ENCODE results near the gene PIAS1. TPM values are rescaled to one million over a fixed set of nuclear protein-coding genes. Genes with fewer than 3 reads are reported as not detected.

PIAS1 gene
- total and polyA plus RNA-seq, 8 donors, result 10.6 to 29.0 (median 17.6) TPM

DNA sequence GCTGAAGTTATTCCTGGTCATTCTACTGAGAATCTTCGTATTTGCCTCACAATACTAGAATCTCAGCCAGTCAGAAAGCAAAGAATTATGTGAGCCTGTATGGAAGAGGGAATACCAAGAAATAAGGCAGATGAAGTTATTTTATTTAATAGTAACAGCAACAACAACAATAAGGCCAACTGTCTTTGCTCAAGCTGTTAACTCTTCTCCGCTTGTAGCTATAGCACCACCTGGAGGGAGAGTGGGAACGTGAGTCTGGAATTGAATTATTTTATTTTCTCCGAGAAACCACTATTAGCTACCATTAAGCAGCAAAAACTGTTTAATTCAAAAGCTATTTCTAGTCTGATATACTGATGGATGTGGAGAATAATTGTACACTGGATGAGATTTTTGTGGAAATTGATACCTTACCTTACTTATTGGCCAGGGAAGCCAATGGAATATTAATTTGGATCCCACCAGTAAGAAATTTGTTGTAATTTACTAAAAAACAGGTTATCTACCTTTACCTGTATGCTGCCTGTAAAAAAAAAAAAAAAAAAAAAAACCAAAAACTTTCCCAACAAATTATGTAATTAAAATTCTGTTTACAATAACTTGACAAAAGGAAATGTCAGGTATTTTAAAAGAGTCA, 100.9 kb downstream of the PIAS1 start:
- intact Hi-C loops (cut with DNase I), result loop anchor here (5.0 to 10.0 kb wide), 2 partner anchors 290 to 293 kb away; no protein-coding TSS in a partner anchor
- ATAC-seq (peak in 3 of 4 donors; percentile 85 to 89 (median 88)), FAIRE-seq (peak; percentile 84), DNase-seq (peak in 3 of 6 donors; percentile 28 to 53 (median 41))
- H3K9me3 ChIP-seq, result no peaks in the 10 kb centered on the region
- TF ChIP-seq, protein P1, sequence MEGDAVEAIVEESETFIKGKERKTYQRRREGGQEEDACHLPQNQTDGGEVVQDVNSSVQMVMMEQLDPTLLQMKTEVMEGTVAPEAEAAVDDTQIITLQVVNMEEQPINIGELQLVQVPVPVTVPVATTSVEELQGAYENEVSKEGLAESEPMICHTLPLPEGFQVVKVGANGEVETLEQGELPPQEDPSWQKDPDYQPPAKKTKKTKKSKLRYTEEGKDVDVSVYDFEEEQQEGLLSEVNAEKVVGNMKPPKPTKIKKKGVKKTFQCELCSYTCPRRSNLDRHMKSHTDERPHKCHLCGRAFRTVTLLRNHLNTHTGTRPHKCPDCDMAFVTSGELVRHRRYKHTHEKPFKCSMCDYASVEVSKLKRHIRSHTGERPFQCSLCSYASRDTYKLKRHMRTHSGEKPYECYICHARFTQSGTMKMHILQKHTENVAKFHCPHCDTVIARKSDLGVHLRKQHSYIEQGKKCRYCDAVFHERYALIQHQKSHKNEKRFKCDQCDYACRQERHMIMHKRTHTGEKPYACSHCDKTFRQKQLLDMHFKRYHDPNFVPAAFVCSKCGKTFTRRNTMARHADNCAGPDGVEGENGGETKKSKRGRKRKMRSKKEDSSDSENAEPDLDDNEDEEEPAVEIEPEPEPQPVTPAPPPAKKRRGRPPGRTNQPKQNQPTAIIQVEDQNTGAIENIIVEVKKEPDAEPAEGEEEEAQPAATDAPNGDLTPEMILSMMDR (IDR thresholded peaks at IDR 0.05), result peak; percentile 14 to 62 (median 47)
- peaks cover 0 to 7% (median 0%) of the 10 kb centered on the region in 3 donors for H3K36me3 ChIP-seq
- H3K4me3 ChIP-seq, result no peak overlapping the region
- no peaks in the 10 kb centered on the region for H3K27me3 ChIP-seq
- no peak overlapping the region for H3K27ac ChIP-seq
- 29 to 31% methylated on average over 4 of the region's 4 CpGs for WGBS, 2 donors
- H3K4me1 ChIP-seq, result peaks cover 0 to 4% (median 0%) of the 10 kb centered on the region in 3 donors

DNA sequence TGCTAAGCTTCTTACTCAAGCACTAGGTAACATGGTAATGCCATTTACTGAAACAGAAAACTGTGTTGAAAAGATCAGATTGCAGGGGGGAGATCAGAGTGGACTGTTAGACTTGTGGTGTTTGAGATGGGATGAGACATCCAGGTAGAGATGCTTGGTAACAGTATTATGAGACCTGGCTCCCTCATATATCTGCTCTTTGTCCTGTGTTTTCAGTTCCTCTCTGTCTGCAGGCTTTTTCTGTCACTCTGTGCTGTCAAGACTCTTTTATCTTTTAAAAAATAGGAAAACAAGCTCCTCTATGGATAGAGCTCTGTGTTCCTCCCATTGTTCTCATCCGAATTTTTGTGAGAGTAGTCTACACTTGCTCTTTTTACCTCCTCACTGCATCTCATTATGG, 103.0 kb downstream of the PIAS1 start:
- Histone ChIP-seq H3K27ac (no peak overlapping the region), H3K36me3 (peaks cover 0 to 20% (median 4%) of the 10 kb centered on the region in 3 donors), H3K4me3 (no peak overlapping the region), H3K9me3 (no peaks in the 10 kb centered on the region), H3K4me1 (peaks cover 0 to 4% (median 0%) of the 10 kb centered on the region in 3 donors), H3K27me3 (no peaks in the 10 kb centered on the region)
- FAIRE-seq (no peak), DNase-seq (no peak), ATAC-seq (no peak)
- 0 to 67% methylated on average over 1 of the region's 1 CpG for WGBS, 2 donors
- TF ChIP-seq, protein P1 (IDR thresholded peaks at IDR 0.05), result no peak
- intact Hi-C loops (cut with DNase I), result loop anchor here in 2 of 3 donors (5.0 to 10.0 kb wide), 2 partner anchors 292 to 295 kb away; no protein-coding TSS in a partner anchor

DNA sequence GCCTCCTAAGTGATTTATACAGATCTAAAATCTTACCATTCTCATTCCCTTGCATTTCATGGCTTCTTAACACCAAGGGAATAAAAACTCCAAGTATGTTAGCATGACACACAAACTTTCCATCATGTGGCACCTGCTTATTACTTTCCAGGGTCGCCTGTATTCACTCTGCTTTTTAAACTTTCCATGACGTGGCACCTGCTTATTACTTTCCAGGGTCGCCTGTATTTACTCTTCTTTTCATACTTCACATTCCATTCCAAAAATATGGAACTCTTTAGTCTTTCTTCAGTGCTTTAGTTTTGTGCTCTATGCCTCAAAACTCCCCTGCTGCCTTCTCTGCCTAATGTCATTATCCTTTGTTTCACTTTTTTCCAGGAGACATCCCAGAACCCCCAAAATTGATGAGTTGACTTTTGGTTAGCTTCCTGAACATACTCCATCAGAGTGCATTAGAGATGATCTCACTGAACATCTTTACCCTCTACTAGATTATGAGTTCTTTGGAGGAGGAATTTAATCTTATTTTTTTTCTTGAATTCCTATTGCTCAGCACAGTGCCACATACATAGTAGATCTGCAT, 104.0 kb downstream of the PIAS1 start:
- ATAC-seq, result peak; percentile 9 to 59 (median 24)
- H3K36me3 ChIP-seq, result peaks cover 0 to 24% (median 4%) of the 10 kb centered on the region in 3 donors

DNA sequence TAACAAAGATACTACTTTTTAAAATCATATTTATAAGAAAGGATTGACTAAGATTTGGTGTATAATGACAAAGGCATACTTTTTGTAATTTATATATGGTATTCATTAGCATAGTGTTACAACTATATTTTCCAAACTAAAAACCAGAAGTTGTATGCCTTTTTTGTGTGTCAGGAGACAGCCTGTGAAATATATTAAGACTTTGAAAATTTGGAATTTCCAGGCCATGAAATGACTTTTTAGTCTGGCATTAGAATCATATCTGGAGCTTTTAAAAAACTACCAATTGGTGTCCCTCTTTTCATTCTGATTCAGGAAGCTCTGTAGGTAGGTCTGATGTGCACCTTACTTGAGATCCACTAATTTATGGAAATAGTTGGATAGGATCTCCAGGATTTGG, 109.1 kb downstream of the PIAS1 start:
- H3K27me3 ChIP-seq, result no peaks in the 10 kb centered on the region
- H3K27ac ChIP-seq, result no peak overlapping the region
- H3K9me3 ChIP-seq, result no peaks in the 10 kb centered on the region
- no peak for DNase-seq
- TF ChIP-seq, protein P1 (IDR thresholded peaks at IDR 0.05), result no peak
- intact Hi-C loops (cut with DNase I), result no loop called here
- no peak overlapping the region for H3K4me3 ChIP-seq
- no peak for FAIRE-seq
- ATAC-seq, result no peak
- no peaks in the 10 kb centered on the region for H3K4me1 ChIP-seq
- peaks cover 0 to 25% (median 4%) of the 10 kb centered on the region in 3 donors for H3K36me3 ChIP-seq

More for the DNA sequence above, 104.0 kb downstream of the PIAS1 start:
- H3K27me3 ChIP-seq, result no peaks in the 10 kb centered on the region
- WGBS, 2 donors, result 18 to 25% methylated on average over 3 of the region's 3 CpGs
- intact Hi-C loops (cut with DNase I), result loop anchor here in 2 of 3 donors (5.0 to 10.0 kb wide), 2 partner anchors 293 to 296 kb away; no protein-coding TSS in a partner anchor
- TF ChIP-seq, protein P1 (IDR thresholded peaks at IDR 0.05), result no peak
- DNase-seq, result no peak
- no peak for FAIRE-seq
- no peak overlapping the region for H3K27ac ChIP-seq
- no peak overlapping the region for H3K4me3 ChIP-seq
- H3K9me3 ChIP-seq, result no peaks in the 10 kb centered on the region
- peaks cover 0 to 4% (median 0%) of the 10 kb centered on the region in 3 donors for H3K4me1 ChIP-seq
